HEK293T (cell line): ENCODE results near the gene HLF.

ENCODE experiments used
- CTCF ChIA-PET: fragments of 350-600 bp; formaldehyde crosslinking; extraction: SDS; loops from one replicate; lab custom pipeline; 2021; ENCODE audit warnings: antibody characterized with exemption, inconsistent platforms; lab: Yijun Ruan, JAX
- POLR2A ChIA-PET: fragments of 350-600 bp; formaldehyde crosslinking; extraction: SDS; loops from one replicate; lab custom pipeline; 2020; ENCODE audit warnings: antibody characterized with exemption, inconsistent platforms; lab: Yijun Ruan, JAX
- DNase-seq: peaks from one replicate; pipeline ENCODE4 v3.0.0; 2012; ENCODE audit warnings: mixed read lengths; ENCODE audit errors: extremely low spot score
- ARNT ChIP-seq: fragments of 450-650 bp; IDR thresholded peaks from 2 replicates; pipeline ENCODE4 v1.6.1; 2017; ENCODE audit warnings: mild to moderate bottlenecking
- BHLHE40 ChIP-seq: fragments of 450-650 bp; IDR thresholded peaks from 2 replicates; pipeline ENCODE4 v1.6.1; 2016; ENCODE audit warnings: mild to moderate bottlenecking, moderate library complexity, borderline replicate concordance
- CTBP1 ChIP-seq: fragments of 450-650 bp; IDR thresholded peaks from 2 replicates; pipeline ENCODE4 v1.6.1; 2016; ENCODE audit warnings: borderline replicate concordance
- ELF4 ChIP-seq: fragments of 450-650 bp; IDR thresholded peaks from 2 replicates; pipeline ENCODE4 v1.6.1; 2017; ENCODE audit warnings: antibody characterized with exemption
- FOXA1 ChIP-seq: fragments of 450-650 bp; IDR thresholded peaks from 2 replicates; pipeline ENCODE4 v1.6.1; 2016; ENCODE audit warnings: mild to moderate bottlenecking
- FOXK2 ChIP-seq: fragments of 450-650 bp; IDR thresholded peaks from 2 replicates; pipeline ENCODE4 v1.6.1; 2016; ENCODE audit warnings: mild to moderate bottlenecking
- FOXM1 ChIP-seq: fragments of 450-650 bp; IDR thresholded peaks from 2 replicates; pipeline ENCODE4 v1.6.1; 2017; ENCODE audit warnings: mild to moderate bottlenecking, borderline replicate concordance
- HDGF ChIP-seq: fragments of 450-650 bp; IDR thresholded peaks from 2 replicates; pipeline ENCODE4 v1.6.1; 2017; ENCODE audit warnings: antibody characterized with exemption, borderline replicate concordance
- L3MBTL2 ChIP-seq: fragments of 450-650 bp; conservative IDR thresholded peaks from 2 replicates; pipeline ENCODE4 v1.6.1; 2016; ENCODE audit warnings: mild to moderate bottlenecking
- LEF1 ChIP-seq: fragments of 450-650 bp; IDR thresholded peaks from 2 replicates; pipeline ENCODE4 v1.6.1; 2017; ENCODE audit warnings: mild to moderate bottlenecking, borderline replicate concordance
- NFRKB ChIP-seq: fragments of 450-650 bp; IDR thresholded peaks from 2 replicates; pipeline ENCODE4 v1.6.1; 2016; ENCODE audit warnings: mild to moderate bottlenecking, moderate library complexity
- SP1 ChIP-seq: fragments of 450-650 bp; IDR thresholded peaks from 2 replicates; pipeline ENCODE4 v1.6.1; 2017
- SUZ12 ChIP-seq: fragments of 450-650 bp; IDR thresholded peaks from 2 replicates; pipeline ENCODE4 v1.6.1; 2016; ENCODE audit warnings: mild to moderate bottlenecking
- TARDBP ChIP-seq: fragments of 450-650 bp; IDR thresholded peaks from 2 replicates; pipeline ENCODE4 v1.6.1; 2016
- ZNF384 ChIP-seq: fragments of 450-650 bp; IDR thresholded peaks from 2 replicates; pipeline ENCODE4 v1.6.1; 2016
- TF ChIP-seq, protein P1 (sequence below): fragments of 450-650 bp; IDR thresholded peaks from 2 replicates; pipeline ENCODE4 v1.6.1; 2016

Gene HLF

GRCh38 chr17:55303701-55304145 lies 39.0 kb downstream of the HLF start:
- ChIA-PET CTCF (interaction anchor here (0.7 to 1.0 kb wide), 2 partner anchors 10 to 44 kb away, joined by 3 to 4 read pairs; no protein-coding TSS in a partner anchor), POLR2A (no interaction called here)
- no peak for DNase-seq
- TF ChIP-seq CTBP1 (no peak), LEF1 (no peak), FOXA1 (no peak), FOXK2 (no peak), ELF4 (no peak), ZNF384 (no peak), FOXM1 (no peak)

DNA sequence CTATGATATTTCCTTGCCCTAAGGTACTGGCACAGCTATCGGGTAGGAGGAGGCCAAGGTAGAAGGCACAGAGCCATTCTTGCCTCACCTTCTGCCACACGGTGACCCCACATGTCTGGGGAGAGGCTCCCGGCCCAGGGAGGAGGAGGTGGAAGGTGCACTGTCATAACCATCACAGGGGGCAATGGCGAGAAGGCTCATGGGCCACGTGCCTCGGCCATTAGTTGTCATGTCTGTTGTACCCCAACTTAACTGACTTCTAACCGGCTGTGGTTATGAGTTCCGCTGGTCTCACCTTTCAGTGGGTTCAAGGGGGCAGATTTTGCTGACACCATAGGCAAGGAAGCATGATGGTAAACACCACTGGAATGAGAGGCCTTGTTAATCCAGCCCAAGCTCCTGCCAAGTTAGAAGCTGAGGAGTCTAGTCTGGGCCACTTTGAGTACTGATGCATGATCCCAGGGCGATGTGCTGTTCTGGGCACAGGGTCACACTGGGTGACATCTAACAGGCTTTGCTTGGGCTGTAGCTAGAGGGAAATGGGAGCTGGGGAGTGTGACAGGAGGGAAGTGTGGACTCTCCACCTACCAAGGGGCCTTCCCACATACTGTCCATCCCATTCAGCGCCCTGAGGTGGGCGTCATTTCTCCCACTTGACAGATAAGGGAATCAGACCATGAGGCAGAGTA lies 39.6 kb downstream of the HLF start:
- DNase-seq = no peak
- ChIA-PET CTCF (interaction anchor here (0.9 kb wide), 1 partner anchor 8 kb away, joined by 3 read pairs; no protein-coding TSS in a partner anchor), POLR2A (no interaction called here)
- TF ChIP-seq FOXK2 (no peak), LEF1 (no peak), FOXM1 (no peak), L3MBTL2 (no peak), BHLHE40 (no peak), CTBP1 (no peak)

- DNase-seq = no peak
- CTCF ChIA-PET = interaction anchor here (0.6 to 1.0 kb wide), 3 partner anchors 9 to 47 kb away, joined by 3 read pairs; no protein-coding TSS in a partner anchor
- POLR2A ChIA-PET = no interaction called here
- TF ChIP-seq ARNT (no peak), FOXK2 (no peak), ZNF384 (no peak), BHLHE40 (no peak), HDGF (no peak), CTBP1 (no peak), SUZ12 (no peak), ELF4 (no peak), FOXA1 (no peak), SP1 (no peak), L3MBTL2 (no peak), FOXM1 (no peak), TARDBP (no peak), LEF1 (no peak), NFRKB (no peak)
- TF ChIP-seq, protein P1, sequence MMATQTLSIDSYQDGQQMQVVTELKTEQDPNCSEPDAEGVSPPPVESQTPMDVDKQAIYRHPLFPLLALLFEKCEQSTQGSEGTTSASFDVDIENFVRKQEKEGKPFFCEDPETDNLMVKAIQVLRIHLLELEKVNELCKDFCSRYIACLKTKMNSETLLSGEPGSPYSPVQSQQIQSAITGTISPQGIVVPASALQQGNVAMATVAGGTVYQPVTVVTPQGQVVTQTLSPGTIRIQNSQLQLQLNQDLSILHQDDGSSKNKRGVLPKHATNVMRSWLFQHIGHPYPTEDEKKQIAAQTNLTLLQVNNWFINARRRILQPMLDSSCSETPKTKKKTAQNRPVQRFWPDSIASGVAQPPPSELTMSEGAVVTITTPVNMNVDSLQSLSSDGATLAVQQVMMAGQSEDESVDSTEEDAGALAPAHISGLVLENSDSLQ = no peak
Measured at GRCh38 chr17:55305321-55306087, 40.7 kb downstream of the HLF start.

- DNase-seq = no peak
- TF ChIP-seq ARNT (no peak), NFRKB (no peak), SUZ12 (no peak), HDGF (no peak), TARDBP (no peak), CTBP1 (no peak), FOXM1 (no peak)
- CTCF ChIA-PET = no interaction called here
- POLR2A ChIA-PET = no interaction called here
Measured at GRCh38 chr17:55307879-55308278, 43.1 kb downstream of the HLF start.

- DNase-seq = no peak
- POLR2A ChIA-PET = no interaction called here
- no peak for TF ChIP-seq SP1
- TF ChIP-seq FOXM1 = no peak
- TF ChIP-seq LEF1 = no peak
- no peak for TF ChIP-seq L3MBTL2
- no peak for TF ChIP-seq ZNF384
- TF ChIP-seq TARDBP = no peak
- no peak for TF ChIP-seq FOXA1
- CTCF ChIA-PET = no interaction called here
Measured at GRCh38 chr17:55308613-55309391, 44.0 kb downstream of the HLF start.

DNA sequence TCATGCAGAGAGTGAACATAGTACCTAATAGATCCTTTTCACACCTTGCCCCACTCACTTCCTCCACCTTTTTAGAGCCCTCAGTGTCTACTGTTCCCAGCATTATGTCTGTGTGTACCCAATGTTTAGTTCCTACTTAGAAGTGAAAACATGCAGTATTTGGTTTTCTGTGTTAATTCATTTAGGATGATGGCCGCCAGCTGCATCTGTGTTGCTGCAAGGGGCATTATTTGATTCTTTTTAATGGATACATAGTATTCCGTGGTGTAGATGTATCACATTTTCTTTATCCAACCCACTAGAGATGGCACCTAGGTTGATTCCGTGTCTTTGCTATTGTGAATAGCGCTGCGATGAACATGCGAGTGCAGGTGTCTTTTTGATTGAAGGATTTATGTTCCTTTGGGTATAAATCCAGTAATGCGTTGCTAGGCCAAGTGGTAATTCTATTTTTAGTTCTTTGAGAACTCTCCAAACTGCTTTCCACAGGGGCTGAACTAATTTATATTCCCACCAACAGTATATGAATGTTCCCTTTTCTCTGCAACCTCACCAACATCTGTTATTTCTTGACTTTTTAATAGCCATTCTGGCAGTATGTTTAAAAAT lies 47.1 kb downstream of the HLF start:
- POLR2A ChIA-PET = no interaction called here
- no peak for TF ChIP-seq ZNF384
- TF ChIP-seq NFRKB = no peak
- TF ChIP-seq, protein P1 = no peak
- no peak for TF ChIP-seq CTBP1
- TF ChIP-seq LEF1 = no peak
- TF ChIP-seq FOXM1 = no peak
- TF ChIP-seq ARNT = no peak
- no peak for TF ChIP-seq FOXK2
- TF ChIP-seq BHLHE40 = no peak
- no peak for TF ChIP-seq HDGF
- TF ChIP-seq SP1 = no peak
- no peak for TF ChIP-seq FOXA1
- DNase-seq = no peak
- CTCF ChIA-PET = no interaction called here
